GM21526 (cell line): ENCODE measurements around the gene UFD1.

Experiments used
- ATAC-seq: cut with Tn5 transposase; IDR thresholded peaks from one replicate; pipeline ENCODE4 v1.9.1; 2021; ENCODE audit warnings: moderate library complexity; ENCODE audit not compliant: unreplicated experiment, low FRiP score

The UFD1 gene

GRCh38 chr22:19431649-19432132, 47.3 kb downstream of the UFD1 start, which contains the start of gene HIRA:
Gene HIRA (minus strand): TSS chr22:19431733. CDS start chr22:19431476, 257 bp downstream.
- peak; percentile 37 for ATAC-seq

- peak; percentile 2 for ATAC-seq
Observed at GRCh38 chr22:19430890-19431541, 48.0 kb downstream of the UFD1 start.

GRCh38 chr22:19429950-19430889, 48.8 kb downstream of the UFD1 start:
- no peak for ATAC-seq

GRCh38 chr22:19424186-19424500, 54.9 kb downstream of the UFD1 start:
- no peak for ATAC-seq

GRCh38 chr22:19422440-19423301, 56.3 kb downstream of the UFD1 start:
- no peak for ATAC-seq

- ATAC-seq = no peak
Observed at GRCh38 chr22:19420321-19420720, 58.7 kb downstream of the UFD1 start.

- ATAC-seq = no peak
Observed at GRCh38 chr22:19419464-19420178, 59.4 kb downstream of the UFD1 start.

GRCh38 chr22:19419086-19419463, 59.9 kb downstream of the UFD1 start:
- ATAC-seq = no peak

GRCh38 chr22:19412923-19413322, 66.1 kb downstream of the UFD1 start:
- no peak for ATAC-seq

- ATAC-seq = no peak
Observed at GRCh38 chr22:19412478-19412877, 66.5 kb downstream of the UFD1 start.

GRCh38 chr22:19411690-19412045, 67.3 kb downstream of the UFD1 start:
- no peak for ATAC-seq

- no peak for ATAC-seq
Observed at GRCh38 chr22:19410941-19411689, 67.9 kb downstream of the UFD1 start.

GRCh38 chr22:19407649-19408606, 71.1 kb downstream of the UFD1 start:
- no peak for ATAC-seq

GRCh38 chr22:19406846-19407245, 72.1 kb downstream of the UFD1 start:
- ATAC-seq = no peak

- no peak for ATAC-seq
Observed at GRCh38 chr22:19406281-19406811, 72.6 kb downstream of the UFD1 start.

GRCh38 chr22:19405652-19406051, 73.3 kb downstream of the UFD1 start:
- no peak for ATAC-seq

- ATAC-seq = no peak
Observed at GRCh38 chr22:19405133-19405532, 73.9 kb downstream of the UFD1 start.

- ATAC-seq = no peak
Observed at GRCh38 chr22:19404676-19405075, 74.3 kb downstream of the UFD1 start.
